ENCODE measurements around the gene CFAP161. TPM values are rescaled to one million over a fixed set of nuclear protein-coding genes. Genes with fewer than 3 reads are reported as not detected.

CFAP161 gene
- total and polyA plus RNA-seq, 2 of the 13 experiments (the other 11 are each of a cell fraction or from before 2014, with no cell fraction given): not detected

GRCh38 chr15:81185631-81186295 is 51.7 kb downstream of the CFAP161 start:
- BruUV-seq (replicated peaks): no TSS peak
- no peak for FAIRE-seq
- Histone ChIP-seq H3K36me3 (replicated peaks in 1 of 2; ENCODE audit: control insufficient read depth in 1 of 2, insufficient read depth in 2 of 2, low read length in 2 of 2) (no peaks in the 10 kb centered on the region), H3K4me1 (ENCODE audit: insufficient read depth, low read length) (no peaks in the 10 kb centered on the region), H3K27ac (ENCODE audit: extremely low read length, insufficient read depth, low read length) (no peak overlapping the region), H3K4me2 (ENCODE audit: low read depth, low read length) (no peak overlapping the region), H3K4me3 (replicated peaks in 1 of 3; ENCODE audit: insufficient read depth in 1 of 3, low read depth in 2 of 3, low read length in 3 of 3) (no peak overlapping the region), H3K9ac (ENCODE audit: insufficient read depth, low read depth, low read length) (no peak overlapping the region), H4K20me1 (ENCODE audit: insufficient read depth, low read length) (no peaks in the 10 kb centered on the region), H3K79me2 (ENCODE audit: insufficient read depth, low read length) (no peaks in the 10 kb centered on the region), H3K9me3 (ENCODE audit: low read length) (no peaks in the 10 kb centered on the region), H2AFZ (ENCODE audit: low read length) (no peak overlapping the region), H3K27me3 (ENCODE audit: control insufficient read depth in 1 of 2, insufficient read depth in 2 of 2, low read length in 2 of 2) (peaks cover 0 to 18% of the 10 kb centered on the region in 2 experiments; a peak in 2 of 5 replicates)
- no peak for ATAC-seq
- POLR2A ChIA-PET: no interaction called here
- WGBS (ENCODE audit: low lambda C conversion rate): 0% methylated on average over 5 of the region's 5 CpGs
- CTCF ChIA-PET (ENCODE audit: low intra/inter-chr PET ratio, low total read pairs): no interaction called here
- in situ Hi-C loops (cut with HindIII; ENCODE audit: extremely low pct_ligation_motif_present, low pct_unique_long_range_greater_than_20kb) (no loop called here), intact Hi-C loops (cut with micrococcal nuclease; ENCODE audit: unreplicated experiment) (no loop called here)
- TF ChIP-seq ZNF550 (CRISPR knock-in tag; IDR thresholded peaks at IDR 0.05; ENCODE audit: borderline replicate concordance): no peak
- no peak for TF ChIP-seq FOXK1 (CRISPR knock-in tag; IDR thresholded peaks at IDR 0.05; ENCODE audit: borderline replicate concordance, low read depth)
- no peak for TF ChIP-seq ZNF772 (CRISPR knock-in tag; IDR thresholded peaks at IDR 0.05)
- no peak for TF ChIP-seq ZNF12 (CRISPR knock-in tag; IDR thresholded peaks at IDR 0.05)
- no peak for TF ChIP-seq ZNF644 (CRISPR knock-in tag; IDR thresholded peaks at IDR 0.05; ENCODE audit: low read depth)
- TF ChIP-seq ZNF367 (CRISPR knock-in tag; IDR thresholded peaks at IDR 0.05; ENCODE audit: borderline replicate concordance): no peak
- TF ChIP-seq HOXA5 (CRISPR knock-in tag; IDR thresholded peaks at IDR 0.05): no peak
- TF ChIP-seq ETS1 (CRISPR knock-in tag; IDR thresholded peaks at IDR 0.05): no peak
- TF ChIP-seq ELF1 (CRISPR knock-in tag; IDR thresholded peaks at IDR 0.05): no peak
- no peak for TF ChIP-seq ATF1 (CRISPR knock-in tag; IDR thresholded peaks at IDR 0.05)
- no peak for TF ChIP-seq ZFY (CRISPR knock-in tag; IDR thresholded peaks at IDR 0.05)
- no peak for TF ChIP-seq STAG1 (CRISPR knock-in tag; IDR thresholded peaks at IDR 0.05)
- TF ChIP-seq ZNF761 (CRISPR knock-in tag; conservative IDR thresholded peaks at IDR 0.05): no peak
- no peak for TF ChIP-seq HOXD1 (CRISPR knock-in tag; IDR thresholded peaks at IDR 0.05)
- no peak for TF ChIP-seq XBP1 (CRISPR knock-in tag; IDR thresholded peaks at IDR 0.05)
- no peak for TF ChIP-seq ZNF414 (CRISPR knock-in tag; IDR thresholded peaks at IDR 0.05)
- TF ChIP-seq ZNF281 (CRISPR knock-in tag; IDR thresholded peaks at IDR 0.05; ENCODE audit: borderline replicate concordance): no peak
- TF ChIP-seq ZFAT (CRISPR knock-in tag; conservative IDR thresholded peaks at IDR 0.05): no peak
- no peak for TF ChIP-seq ZNF224 (CRISPR knock-in tag; IDR thresholded peaks at IDR 0.05)
- no peak for TF ChIP-seq REL (CRISPR knock-in tag; conservative IDR thresholded peaks at IDR 0.05)
- DNase-seq (ENCODE audit: low spot score): no peak

All from HepG2 (cell line).